ENCODE measurements around the gene NEDD8.

Gene NEDD8

DNA sequence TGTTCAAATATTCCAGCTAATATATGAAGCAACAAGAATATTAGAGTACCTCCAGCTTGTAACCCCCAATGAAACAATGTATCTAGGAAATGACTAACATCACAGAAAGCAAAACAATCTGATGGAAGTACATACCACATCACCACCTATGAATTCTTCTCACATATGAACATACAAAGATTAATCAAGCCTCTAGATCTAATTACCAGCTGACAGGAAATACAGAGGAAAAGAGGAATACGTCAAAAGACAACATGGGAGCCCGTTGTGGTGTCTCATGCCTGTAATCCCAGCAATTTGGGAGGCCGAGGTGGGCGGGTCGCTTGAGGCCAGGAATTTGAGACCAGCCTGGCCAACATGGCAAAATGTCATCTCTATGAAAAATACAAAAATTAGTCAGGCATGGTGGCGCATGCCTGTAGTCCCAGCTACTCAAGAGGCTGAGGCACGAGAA is 7.5 kb downstream of the NEDD8 start:
- TF ChIP-seq EP300 (IDR thresholded peaks at IDR 0.05; ENCODE audit: borderline replicate concordance) (no peak), EGR1 (IDR thresholded peaks at IDR 0.05) (no peak), CEBPB (IDR thresholded peaks at IDR 0.05) (no peak), TAF1 (IDR thresholded peaks at IDR 0.05; ENCODE audit: low read depth) (no peak), TCF12 (IDR thresholded peaks at IDR 0.05; ENCODE audit: low read depth) (no peak), TEAD4 (IDR thresholded peaks at IDR 0.05) (no peak), YY1 (IDR thresholded peaks at IDR 0.05; ENCODE audit: low read depth) (no peak), ZBTB7A (IDR thresholded peaks at IDR 0.05; ENCODE audit: low read depth) (no peak), FOXM1 (IDR thresholded peaks at IDR 0.05; ENCODE audit: borderline replicate concordance, low read depth) (no peak), RAD21 (IDR thresholded peaks at IDR 0.05; ENCODE audit: low read depth) (no peak), NFIC (IDR thresholded peaks at IDR 0.05) (no peak), CREB1 (IDR thresholded peaks at IDR 0.05; ENCODE audit: low read depth) (no peak)
- TF ChIP-seq, protein P1, sequence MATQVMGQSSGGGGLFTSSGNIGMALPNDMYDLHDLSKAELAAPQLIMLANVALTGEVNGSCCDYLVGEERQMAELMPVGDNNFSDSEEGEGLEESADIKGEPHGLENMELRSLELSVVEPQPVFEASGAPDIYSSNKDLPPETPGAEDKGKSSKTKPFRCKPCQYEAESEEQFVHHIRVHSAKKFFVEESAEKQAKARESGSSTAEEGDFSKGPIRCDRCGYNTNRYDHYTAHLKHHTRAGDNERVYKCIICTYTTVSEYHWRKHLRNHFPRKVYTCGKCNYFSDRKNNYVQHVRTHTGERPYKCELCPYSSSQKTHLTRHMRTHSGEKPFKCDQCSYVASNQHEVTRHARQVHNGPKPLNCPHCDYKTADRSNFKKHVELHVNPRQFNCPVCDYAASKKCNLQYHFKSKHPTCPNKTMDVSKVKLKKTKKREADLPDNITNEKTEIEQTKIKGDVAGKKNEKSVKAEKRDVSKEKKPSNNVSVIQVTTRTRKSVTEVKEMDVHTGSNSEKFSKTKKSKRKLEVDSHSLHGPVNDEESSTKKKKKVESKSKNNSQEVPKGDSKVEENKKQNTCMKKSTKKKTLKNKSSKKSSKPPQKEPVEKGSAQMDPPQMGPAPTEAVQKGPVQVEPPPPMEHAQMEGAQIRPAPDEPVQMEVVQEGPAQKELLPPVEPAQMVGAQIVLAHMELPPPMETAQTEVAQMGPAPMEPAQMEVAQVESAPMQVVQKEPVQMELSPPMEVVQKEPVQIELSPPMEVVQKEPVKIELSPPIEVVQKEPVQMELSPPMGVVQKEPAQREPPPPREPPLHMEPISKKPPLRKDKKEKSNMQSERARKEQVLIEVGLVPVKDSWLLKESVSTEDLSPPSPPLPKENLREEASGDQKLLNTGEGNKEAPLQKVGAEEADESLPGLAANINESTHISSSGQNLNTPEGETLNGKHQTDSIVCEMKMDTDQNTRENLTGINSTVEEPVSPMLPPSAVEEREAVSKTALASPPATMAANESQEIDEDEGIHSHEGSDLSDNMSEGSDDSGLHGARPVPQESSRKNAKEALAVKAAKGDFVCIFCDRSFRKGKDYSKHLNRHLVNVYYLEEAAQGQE (IDR thresholded peaks at IDR 0.05; ENCODE audit: low read depth), result no peak
- TF ChIP-seq, protein P2, sequence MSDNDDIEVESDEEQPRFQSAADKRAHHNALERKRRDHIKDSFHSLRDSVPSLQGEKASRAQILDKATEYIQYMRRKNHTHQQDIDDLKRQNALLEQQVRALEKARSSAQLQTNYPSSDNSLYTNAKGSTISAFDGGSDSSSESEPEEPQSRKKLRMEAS (IDR thresholded peaks at IDR 0.05), result no peak
- TF ChIP-seq, protein P3, sequence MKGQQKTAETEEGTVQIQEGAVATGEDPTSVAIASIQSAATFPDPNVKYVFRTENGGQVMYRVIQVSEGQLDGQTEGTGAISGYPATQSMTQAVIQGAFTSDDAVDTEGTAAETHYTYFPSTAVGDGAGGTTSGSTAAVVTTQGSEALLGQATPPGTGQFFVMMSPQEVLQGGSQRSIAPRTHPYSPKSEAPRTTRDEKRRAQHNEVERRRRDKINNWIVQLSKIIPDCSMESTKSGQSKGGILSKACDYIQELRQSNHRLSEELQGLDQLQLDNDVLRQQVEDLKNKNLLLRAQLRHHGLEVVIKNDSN (IDR thresholded peaks at IDR 0.05), result no peak

DNA sequence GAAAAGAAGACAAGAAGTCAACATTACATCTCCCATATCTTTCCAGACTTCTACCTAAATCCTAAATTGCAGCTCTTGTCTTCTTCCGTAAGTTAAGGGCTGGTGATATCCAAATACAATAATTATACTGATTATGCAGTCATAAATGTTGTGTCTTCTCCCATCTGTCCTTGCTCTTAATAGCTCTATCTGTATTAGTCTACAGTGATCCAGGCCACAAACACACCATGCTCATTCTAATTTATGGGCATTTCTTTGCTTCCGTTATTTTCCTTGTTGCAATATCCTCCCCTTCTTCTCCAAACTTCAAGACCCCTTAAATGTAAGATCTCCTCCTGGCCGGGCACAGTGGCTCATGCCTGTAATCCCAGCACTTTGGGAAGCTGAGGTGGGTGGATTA is 12.6 kb downstream of the NEDD8 start:
- TF ChIP-seq, protein P1 (IDR thresholded peaks at IDR 0.05; ENCODE audit: low read depth), result no peak
- TF ChIP-seq RAD21 (IDR thresholded peaks at IDR 0.05; ENCODE audit: low read depth) (no peak), NFIC (IDR thresholded peaks at IDR 0.05) (no peak), TAF1 (IDR thresholded peaks at IDR 0.05; ENCODE audit: low read depth) (no peak), EP300 (IDR thresholded peaks at IDR 0.05; ENCODE audit: borderline replicate concordance) (no peak), YY1 (IDR thresholded peaks at IDR 0.05; ENCODE audit: low read depth) (no peak), EGR1 (IDR thresholded peaks at IDR 0.05) (no peak), TCF12 (IDR thresholded peaks at IDR 0.05; ENCODE audit: low read depth) (no peak), ZBTB7A (IDR thresholded peaks at IDR 0.05; ENCODE audit: low read depth) (no peak), TEAD4 (IDR thresholded peaks at IDR 0.05) (no peak), CEBPB (IDR thresholded peaks at IDR 0.05) (no peak), FOXM1 (IDR thresholded peaks at IDR 0.05; ENCODE audit: borderline replicate concordance, low read depth) (no peak), CREB1 (IDR thresholded peaks at IDR 0.05; ENCODE audit: low read depth) (no peak)
- TF ChIP-seq, protein P3 (IDR thresholded peaks at IDR 0.05), result no peak
- TF ChIP-seq, protein P2 (IDR thresholded peaks at IDR 0.05), result no peak

DNA sequence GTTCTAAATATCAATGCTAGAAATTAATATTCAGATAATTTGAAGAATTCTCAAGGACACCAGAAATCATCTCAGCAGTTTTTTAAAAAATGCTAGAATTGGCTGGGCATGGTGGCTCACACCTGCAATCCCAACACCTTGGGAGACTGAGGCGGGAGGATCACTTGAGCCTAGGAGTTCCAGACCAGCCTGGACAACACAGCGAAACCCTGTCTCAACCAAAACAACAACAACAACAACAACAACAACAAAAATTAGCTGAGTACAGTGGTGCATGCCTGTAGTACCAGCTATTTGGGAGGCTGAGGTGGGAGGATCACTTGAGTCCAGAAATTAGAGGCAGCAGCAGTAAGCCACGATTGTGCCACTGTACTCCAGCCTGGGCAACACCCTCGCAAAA is 13.1 kb downstream of the NEDD8 start:
- no peak for TF ChIP-seq YY1 (IDR thresholded peaks at IDR 0.05; ENCODE audit: low read depth)

DNA sequence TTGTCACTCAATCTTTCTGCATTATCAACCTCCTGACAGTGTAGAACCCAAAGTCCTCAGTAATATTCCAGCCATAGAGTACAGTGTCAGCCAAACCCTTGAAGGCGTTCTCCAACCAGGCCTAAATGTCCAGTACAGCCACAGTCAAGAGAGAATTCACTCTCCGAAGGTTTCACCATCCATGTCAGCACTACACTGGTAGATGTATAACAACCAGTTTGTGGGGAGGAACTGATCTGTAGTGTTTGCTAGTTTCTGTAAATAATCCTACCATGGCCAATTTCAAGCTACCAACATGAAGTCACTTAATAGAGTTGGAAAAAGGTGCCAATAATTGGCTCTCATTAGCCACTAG is 15.8 kb downstream of the NEDD8 start:
- TF ChIP-seq CEBPB (IDR thresholded peaks at IDR 0.05) (no peak), EGR1 (IDR thresholded peaks at IDR 0.05) (no peak), TAF1 (IDR thresholded peaks at IDR 0.05; ENCODE audit: low read depth) (no peak), TEAD4 (IDR thresholded peaks at IDR 0.05) (no peak), FOXM1 (IDR thresholded peaks at IDR 0.05; ENCODE audit: borderline replicate concordance, low read depth) (no peak), EP300 (IDR thresholded peaks at IDR 0.05; ENCODE audit: borderline replicate concordance) (no peak), CREB1 (IDR thresholded peaks at IDR 0.05; ENCODE audit: low read depth) (no peak), YY1 (IDR thresholded peaks at IDR 0.05; ENCODE audit: low read depth) (no peak), ZBTB7A (IDR thresholded peaks at IDR 0.05; ENCODE audit: low read depth) (no peak)
- TF ChIP-seq, protein P3 (IDR thresholded peaks at IDR 0.05), result no peak

DNA sequence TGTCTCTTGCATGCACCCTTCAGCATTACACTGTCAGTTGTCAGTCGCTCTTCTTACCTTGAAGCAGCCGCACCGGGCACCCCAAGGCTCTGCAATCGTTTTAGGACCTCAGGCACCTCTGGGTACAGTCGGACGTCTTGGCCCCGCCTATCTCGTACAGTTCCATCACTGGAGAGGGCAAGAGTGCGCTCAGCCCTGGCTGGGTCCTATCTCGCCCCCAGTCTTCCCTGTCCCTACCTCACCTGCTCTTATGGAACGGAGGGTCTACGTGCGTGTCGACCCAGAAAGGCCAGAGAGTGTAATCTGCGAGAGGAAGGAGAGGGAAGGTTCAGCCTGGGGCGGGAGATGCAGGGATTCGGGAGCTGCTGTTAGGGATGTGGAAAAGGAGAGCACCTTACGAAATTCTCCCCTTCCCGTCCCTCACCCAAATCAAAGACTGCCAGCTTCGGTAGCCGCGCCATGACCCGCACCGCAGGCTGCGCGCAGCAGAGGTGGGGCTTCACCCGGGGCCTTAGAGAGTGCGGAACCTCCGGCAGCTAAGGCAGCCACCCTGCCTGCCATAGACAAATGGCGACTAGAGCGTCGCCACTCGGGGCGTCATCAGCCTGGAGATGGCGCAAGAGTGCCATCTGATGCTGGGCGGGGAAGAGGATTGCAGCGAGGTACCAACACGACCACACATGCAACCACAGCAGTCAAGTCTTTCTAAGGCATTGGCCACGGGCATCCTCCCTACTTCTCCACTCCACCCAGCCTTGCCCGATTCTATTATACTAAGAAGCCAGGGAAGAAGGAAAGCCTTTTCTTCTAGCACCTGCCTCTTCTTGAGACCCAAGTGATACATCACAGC is 16.4 kb downstream of the NEDD8 start, which contains the start of gene MDP1:
MDP1 (minus strand) TSS at position 572 of the 850 bp plus-strand sequence; CDS start at position 461, 111 bp downstream.
- TF ChIP-seq, protein P2 (IDR thresholded peaks at IDR 0.05), result peak; percentile 70
- TF ChIP-seq EGR1 (IDR thresholded peaks at IDR 0.05), result no peak
- TF ChIP-seq ZBTB7A (IDR thresholded peaks at IDR 0.05; ENCODE audit: low read depth), result no peak
- peak; percentile 63; the same call in 1 of the 2 replicates for TF ChIP-seq TAF1 (IDR thresholded peaks at IDR 0.05; ENCODE audit: low read depth)
- TF ChIP-seq, protein P3 (IDR thresholded peaks at IDR 0.05), result no peak
- TF ChIP-seq EP300 (IDR thresholded peaks at IDR 0.05; ENCODE audit: borderline replicate concordance), result no peak; the same call in 1 of the 2 replicates
- peak; percentile 94 for TF ChIP-seq CEBPB (IDR thresholded peaks at IDR 0.05)
- no peak for TF ChIP-seq TEAD4 (IDR thresholded peaks at IDR 0.05)
- no peak for TF ChIP-seq NFIC (IDR thresholded peaks at IDR 0.05)
- no peak for TF ChIP-seq FOXM1 (IDR thresholded peaks at IDR 0.05; ENCODE audit: borderline replicate concordance, low read depth)
- TF ChIP-seq TCF12 (IDR thresholded peaks at IDR 0.05; ENCODE audit: low read depth), result no peak
- TF ChIP-seq CREB1 (IDR thresholded peaks at IDR 0.05; ENCODE audit: low read depth), result peak; percentile 80
- TF ChIP-seq YY1 (IDR thresholded peaks at IDR 0.05; ENCODE audit: low read depth), result peak; percentile 87
- peak; percentile 62 for TF ChIP-seq RAD21 (IDR thresholded peaks at IDR 0.05; ENCODE audit: low read depth)
- TF ChIP-seq, protein P1 (IDR thresholded peaks at IDR 0.05; ENCODE audit: low read depth), result no peak

Data from Ishikawa (cell line).